RWPE1 (cell line): ENCODE data around the gene ABHD5.

Experiments used
- CTCF ChIA-PET: fragments of 350-600 bp; sonication (Branson Sonifier 250); formaldehyde crosslinking; extraction: SDS; loops from one replicate; lab custom pipeline; 2021; lab: Yijun Ruan, JAX
- POLR2A ChIA-PET: fragments of 400-600 bp; formaldehyde crosslinking; extraction: SDS; loops from one replicate; lab custom pipeline; 2020; ENCODE audit warnings: antibody characterized with exemption; ENCODE audit not compliant: low non-redundant PET; lab: Yijun Ruan, JAX
- DNase-seq: peaks from one replicate; pipeline ENCODE4 v3.0.0; 2012; ENCODE audit warnings: low spot score
- H3K27ac ChIP-seq: fragments of 450-650 bp; 2 replicates; pipeline ENCODE4 v1.5.1; 2017
- TF ChIP-seq, protein P1 (sequence below): fragments of 450-650 bp; conservative IDR thresholded peaks from 2 replicates; pipeline ENCODE4 v1.5.1; 2017; ENCODE audit warnings: low read depth, mild to moderate bottlenecking

ABHD5 gene

GRCh38 chr3:43691120-43691995 is 620 bp downstream of the ABHD5 start:
- POLR2A ChIA-PET: no interaction called here

DNA sequence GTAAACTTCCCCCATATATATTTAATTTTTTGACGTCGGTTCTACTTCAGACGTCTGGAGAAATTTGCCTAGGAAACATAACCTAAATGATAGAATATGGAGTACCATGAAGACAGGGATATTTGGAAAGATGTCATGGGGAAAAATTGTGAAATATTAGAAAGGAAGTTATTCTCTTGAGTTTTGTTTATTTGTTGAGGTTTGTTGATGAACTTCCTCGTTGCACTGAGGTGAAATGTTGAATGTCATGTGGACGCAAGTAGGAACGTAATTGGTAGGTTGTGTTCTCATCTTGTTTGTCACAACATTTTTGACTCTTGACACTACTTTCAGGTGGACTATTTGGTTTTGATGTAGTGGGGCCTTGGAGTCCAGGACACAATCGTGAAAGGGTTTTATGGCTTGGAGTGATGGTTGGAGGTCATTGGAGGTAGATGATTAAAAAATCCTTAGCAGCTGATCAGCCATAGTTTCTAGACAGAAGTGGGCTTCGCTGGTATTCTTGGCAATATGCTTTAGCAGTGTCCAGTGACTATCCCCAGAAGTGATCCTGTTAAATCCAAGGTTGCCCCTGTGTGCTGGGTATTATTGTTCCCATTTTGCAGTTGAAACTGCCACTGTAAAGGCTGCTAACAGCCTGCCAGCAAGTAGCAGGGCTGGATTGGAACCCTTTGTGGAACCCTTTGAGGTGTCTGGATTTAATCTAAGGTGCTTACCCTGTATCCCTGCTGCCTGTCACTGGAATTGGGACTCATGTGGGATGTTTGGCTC is 1.5 kb downstream of the ABHD5 start:
- ChIA-PET POLR2A (no interaction called here), CTCF (no interaction called here)

More at GRCh38 chr3:43691120-43691995, 620 bp downstream of the ABHD5 start:
- DNase-seq: peak; percentile 56
- H3K27ac ChIP-seq: peak overlapping the region; percentile 83
- CTCF ChIA-PET: no interaction called here
- TF ChIP-seq, protein P1, sequence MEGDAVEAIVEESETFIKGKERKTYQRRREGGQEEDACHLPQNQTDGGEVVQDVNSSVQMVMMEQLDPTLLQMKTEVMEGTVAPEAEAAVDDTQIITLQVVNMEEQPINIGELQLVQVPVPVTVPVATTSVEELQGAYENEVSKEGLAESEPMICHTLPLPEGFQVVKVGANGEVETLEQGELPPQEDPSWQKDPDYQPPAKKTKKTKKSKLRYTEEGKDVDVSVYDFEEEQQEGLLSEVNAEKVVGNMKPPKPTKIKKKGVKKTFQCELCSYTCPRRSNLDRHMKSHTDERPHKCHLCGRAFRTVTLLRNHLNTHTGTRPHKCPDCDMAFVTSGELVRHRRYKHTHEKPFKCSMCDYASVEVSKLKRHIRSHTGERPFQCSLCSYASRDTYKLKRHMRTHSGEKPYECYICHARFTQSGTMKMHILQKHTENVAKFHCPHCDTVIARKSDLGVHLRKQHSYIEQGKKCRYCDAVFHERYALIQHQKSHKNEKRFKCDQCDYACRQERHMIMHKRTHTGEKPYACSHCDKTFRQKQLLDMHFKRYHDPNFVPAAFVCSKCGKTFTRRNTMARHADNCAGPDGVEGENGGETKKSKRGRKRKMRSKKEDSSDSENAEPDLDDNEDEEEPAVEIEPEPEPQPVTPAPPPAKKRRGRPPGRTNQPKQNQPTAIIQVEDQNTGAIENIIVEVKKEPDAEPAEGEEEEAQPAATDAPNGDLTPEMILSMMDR: no peak

GRCh38 chr3:43692971-43693370 is 2.2 kb downstream of the ABHD5 start:
- TF ChIP-seq, protein P1: no peak
- ChIA-PET CTCF (no interaction called here), POLR2A (interaction anchor here (0.6 kb wide), 1 partner anchor 45 kb away, joined by 4 read pairs; no protein-coding TSS in a partner anchor)

More for the DNA sequence above, 1.5 kb downstream of the ABHD5 start:
- DNase-seq: no peak
- no peak overlapping the region for H3K27ac ChIP-seq
- TF ChIP-seq, protein P1: no peak

GRCh38 chr3:43693594-43693993 is 2.9 kb downstream of the ABHD5 start:
- ChIA-PET POLR2A (interaction anchor here (0.6 kb wide), 1 partner anchor 44 kb away, joined by 4 read pairs; no protein-coding TSS in a partner anchor), CTCF (no interaction called here)
- peak overlapping the region; percentile 92 for H3K27ac ChIP-seq
- DNase-seq: peak; percentile 22
- TF ChIP-seq, protein P1: no peak

More at GRCh38 chr3:43692971-43693370, 2.2 kb downstream of the ABHD5 start:
- H3K27ac ChIP-seq: no peak overlapping the region
- DNase-seq: no peak

DNA sequence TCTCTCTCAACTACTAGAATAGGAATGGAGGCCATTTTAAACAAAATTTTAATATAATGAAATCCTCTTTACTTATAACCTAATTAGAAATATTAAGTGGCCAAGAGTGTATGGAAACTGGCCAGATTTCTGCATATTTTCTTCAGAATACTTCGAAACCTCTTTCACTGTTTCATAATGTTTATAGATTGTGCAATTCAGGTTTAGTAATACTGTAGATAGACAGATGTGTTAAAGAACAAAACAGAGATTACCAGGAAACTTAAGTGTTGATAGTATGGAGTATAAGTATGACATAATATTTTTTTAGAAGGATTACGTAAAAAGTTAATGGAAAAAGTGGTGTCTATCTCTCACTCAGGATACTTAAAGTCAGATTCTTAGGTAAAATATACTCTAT is 4.7 kb downstream of the ABHD5 start:
- TF ChIP-seq, protein P1: no peak
- peak; percentile 21 for DNase-seq
- ChIA-PET POLR2A (no interaction called here), CTCF (interaction anchor here (0.6 kb wide), 1 partner anchor 11 kb away, joined by 3 read pairs; no protein-coding TSS in a partner anchor)
- no peak overlapping the region for H3K27ac ChIP-seq

DNA sequence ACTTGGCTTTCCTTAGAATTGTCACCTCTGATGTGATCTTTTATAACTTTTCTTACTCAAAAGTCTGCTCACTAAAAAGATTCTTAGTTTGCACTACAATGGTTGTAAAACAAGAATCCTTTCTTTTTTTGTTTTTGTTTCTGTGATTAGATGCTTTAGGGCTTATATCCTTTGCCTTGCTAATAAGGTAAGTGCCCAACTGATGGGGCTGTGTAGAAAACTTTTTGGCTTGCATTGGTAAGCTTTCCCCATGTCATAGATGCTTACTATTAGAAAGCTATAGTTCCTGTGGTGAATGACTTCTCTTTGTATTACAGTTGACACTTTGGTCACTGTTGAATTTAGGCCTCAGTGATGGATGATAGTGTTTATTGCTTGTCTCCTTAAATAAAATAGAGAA is 5.1 kb downstream of the ABHD5 start:
- no peak for DNase-seq
- TF ChIP-seq, protein P1: no peak
- no peak overlapping the region for H3K27ac ChIP-seq
- CTCF ChIA-PET: interaction anchor here (0.6 kb wide), 1 partner anchor 11 kb away, joined by 3 read pairs; no protein-coding TSS in a partner anchor
- POLR2A ChIA-PET: no interaction called here
